ENCODE measurements around the gene SMARCB1.

Gene SMARCB1

GRCh38 chr22:23832226-23833016 lies 45.7 kb downstream of the SMARCB1 start:
- no peak for DNase-seq

- DNase-seq: no peak
Measured at GRCh38 chr22:23833017-23833751, 46.4 kb downstream of the SMARCB1 start.

GRCh38 chr22:23833911-23834317 lies 47.1 kb downstream of the SMARCB1 start:
- no peak for DNase-seq

- DNase-seq: no peak
Measured at GRCh38 chr22:23834406-23834792, 47.6 kb downstream of the SMARCB1 start.

GRCh38 chr22:23834793-23835483 lies 48.2 kb downstream of the SMARCB1 start:
- no peak for DNase-seq

GRCh38 chr22:23835484-23836144 lies 48.8 kb downstream of the SMARCB1 start:
- no peak for DNase-seq

- DNase-seq: no peak
Measured at GRCh38 chr22:23836281-23836680, 49.5 kb downstream of the SMARCB1 start.

- no peak for DNase-seq
Measured at GRCh38 chr22:23836692-23837495, 50.1 kb downstream of the SMARCB1 start.

GRCh38 chr22:23837496-23837859 lies 50.7 kb downstream of the SMARCB1 start:
- no peak for DNase-seq

GRCh38 chr22:23837911-23838680 lies 51.3 kb downstream of the SMARCB1 start:
- DNase-seq: no peak

- peak; percentile 84 to 99 (median 89) for DNase-seq
Measured at GRCh38 chr22:23838681-23839468, 52.1 kb downstream of the SMARCB1 start, which contains the start of gene DERL3. TSS of gene DERL3 (minus strand) at chr22:23839006. CDS start at chr22:23838987, 19 bp downstream.

GRCh38 chr22:23840026-23840425 lies 53.3 kb downstream of the SMARCB1 start:
- no peak for DNase-seq

- no peak for DNase-seq
Measured at GRCh38 chr22:23841292-23841691, 54.5 kb downstream of the SMARCB1 start.

GRCh38 chr22:23841736-23842445 lies 55.1 kb downstream of the SMARCB1 start:
- DNase-seq: no peak

- no peak for DNase-seq
Measured at GRCh38 chr22:23842599-23842998, 55.8 kb downstream of the SMARCB1 start.

- no peak for DNase-seq
Measured at GRCh38 chr22:23844739-23845202, 58.0 kb downstream of the SMARCB1 start.

GRCh38 chr22:23845265-23846080 lies 58.7 kb downstream of the SMARCB1 start:
- DNase-seq: no peak

GRCh38 chr22:23846081-23846469 lies 59.3 kb downstream of the SMARCB1 start:
- DNase-seq: no peak

Data from T-helper 1 cell (primary cell).